Hepatocyte (in vitro differentiated cells): Measurements from ENCODE around the gene GNA14.

Source experiments
- EZH2 ChIP-seq: fragments of 200-600 bp; sonication (generic); IDR thresholded peaks from 2 replicates; pipeline ENCODE4 v1.6.1; 2016; ENCODE audit warnings: antibody characterized with exemption, mild to moderate bottlenecking, borderline replicate concordance
- TF ChIP-seq, protein P1 (sequence below): fragments of 200-600 bp; sonication (generic); IDR thresholded peaks from 2 replicates; pipeline ENCODE4 v1.5.1; 2016; ENCODE audit warnings: antibody characterized with exemption, mild to moderate bottlenecking; ENCODE audit not compliant: poor library complexity

DNA sequence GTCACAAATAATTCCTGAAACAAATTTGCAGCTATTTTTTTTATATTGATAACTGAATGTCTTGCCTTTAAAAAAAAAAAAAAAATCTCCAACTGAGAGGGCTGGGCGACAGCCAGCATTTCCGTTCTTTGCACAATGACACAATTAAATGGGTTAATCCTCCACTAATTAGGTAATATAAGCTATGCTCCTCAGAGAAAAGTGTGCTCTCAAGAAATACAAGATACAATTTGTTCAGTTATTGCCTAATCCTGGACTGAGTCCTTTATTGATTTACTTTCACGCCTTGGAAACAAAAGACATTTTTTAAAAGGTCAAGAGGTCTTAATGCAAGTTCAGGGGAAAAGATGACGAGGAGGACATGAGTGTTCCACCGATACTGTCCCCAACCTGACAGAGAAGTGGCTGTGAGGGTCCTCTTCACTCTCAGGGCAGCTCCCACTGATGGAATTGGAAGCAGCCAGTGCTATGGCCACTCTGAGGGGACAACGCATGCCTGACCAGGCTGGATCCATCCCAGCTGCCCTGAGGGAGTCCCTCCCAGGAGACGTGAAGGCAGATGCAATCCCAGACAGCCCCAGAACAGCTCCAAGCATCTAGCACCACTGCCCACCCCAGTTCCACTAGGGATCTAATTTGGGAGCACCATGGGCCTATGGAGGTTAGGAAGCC lies 220.7 kb downstream of the GNA14 start:
- TF ChIP-seq, protein P1, sequence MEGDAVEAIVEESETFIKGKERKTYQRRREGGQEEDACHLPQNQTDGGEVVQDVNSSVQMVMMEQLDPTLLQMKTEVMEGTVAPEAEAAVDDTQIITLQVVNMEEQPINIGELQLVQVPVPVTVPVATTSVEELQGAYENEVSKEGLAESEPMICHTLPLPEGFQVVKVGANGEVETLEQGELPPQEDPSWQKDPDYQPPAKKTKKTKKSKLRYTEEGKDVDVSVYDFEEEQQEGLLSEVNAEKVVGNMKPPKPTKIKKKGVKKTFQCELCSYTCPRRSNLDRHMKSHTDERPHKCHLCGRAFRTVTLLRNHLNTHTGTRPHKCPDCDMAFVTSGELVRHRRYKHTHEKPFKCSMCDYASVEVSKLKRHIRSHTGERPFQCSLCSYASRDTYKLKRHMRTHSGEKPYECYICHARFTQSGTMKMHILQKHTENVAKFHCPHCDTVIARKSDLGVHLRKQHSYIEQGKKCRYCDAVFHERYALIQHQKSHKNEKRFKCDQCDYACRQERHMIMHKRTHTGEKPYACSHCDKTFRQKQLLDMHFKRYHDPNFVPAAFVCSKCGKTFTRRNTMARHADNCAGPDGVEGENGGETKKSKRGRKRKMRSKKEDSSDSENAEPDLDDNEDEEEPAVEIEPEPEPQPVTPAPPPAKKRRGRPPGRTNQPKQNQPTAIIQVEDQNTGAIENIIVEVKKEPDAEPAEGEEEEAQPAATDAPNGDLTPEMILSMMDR, result no peak
- TF ChIP-seq EZH2, result no peak
